NCI-H187 (cell line): ENCODE measurements around the gene NAT10.

ENCODE experiments used
- DNase-seq, 2 experiments: peaks; one replicate each; lab custom pipeline; 2025; lab: John Stamatoyannopoulos, UW

The NAT10 gene

DNA sequence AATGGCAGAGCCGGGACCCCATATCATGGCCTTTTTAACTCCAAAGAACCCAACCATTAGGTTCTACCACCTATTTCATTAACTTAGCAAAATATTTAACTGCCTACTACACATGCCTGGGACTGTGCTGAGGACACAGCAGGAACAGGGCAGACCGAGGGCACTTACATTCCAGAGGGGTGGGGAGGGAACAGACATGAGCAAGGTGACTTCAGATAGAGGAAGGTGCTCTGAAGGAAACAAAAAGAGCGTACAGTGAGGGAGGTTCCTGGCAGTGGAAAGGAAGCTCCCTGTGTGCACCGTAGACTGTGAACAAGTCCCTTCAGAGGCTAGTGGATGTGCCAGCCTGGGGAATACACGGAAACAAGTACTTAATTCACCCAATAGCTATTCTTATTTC lies 82.8 kb downstream of the NAT10 start:
- DNase-seq: no peak

DNA sequence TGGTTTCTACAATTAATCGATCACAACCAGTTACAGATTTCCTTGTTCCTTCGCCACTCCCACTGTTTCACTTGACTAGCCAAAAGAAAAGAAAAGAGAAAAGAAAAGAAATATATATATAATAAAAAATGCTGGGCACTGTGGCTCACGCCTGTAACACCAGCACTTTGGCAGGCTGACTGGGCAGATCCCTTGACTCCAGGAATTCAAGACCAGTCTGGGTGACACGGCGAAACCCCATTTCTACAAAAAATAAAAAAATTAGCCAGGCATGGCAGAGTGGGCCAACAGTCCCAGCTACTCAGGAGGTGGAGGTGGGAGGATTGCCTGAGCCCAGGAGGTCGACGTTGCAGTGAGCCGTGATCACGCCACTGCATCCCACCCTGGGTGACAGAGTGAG lies 83.8 kb downstream of the NAT10 start:
- DNase-seq: no peak

DNA sequence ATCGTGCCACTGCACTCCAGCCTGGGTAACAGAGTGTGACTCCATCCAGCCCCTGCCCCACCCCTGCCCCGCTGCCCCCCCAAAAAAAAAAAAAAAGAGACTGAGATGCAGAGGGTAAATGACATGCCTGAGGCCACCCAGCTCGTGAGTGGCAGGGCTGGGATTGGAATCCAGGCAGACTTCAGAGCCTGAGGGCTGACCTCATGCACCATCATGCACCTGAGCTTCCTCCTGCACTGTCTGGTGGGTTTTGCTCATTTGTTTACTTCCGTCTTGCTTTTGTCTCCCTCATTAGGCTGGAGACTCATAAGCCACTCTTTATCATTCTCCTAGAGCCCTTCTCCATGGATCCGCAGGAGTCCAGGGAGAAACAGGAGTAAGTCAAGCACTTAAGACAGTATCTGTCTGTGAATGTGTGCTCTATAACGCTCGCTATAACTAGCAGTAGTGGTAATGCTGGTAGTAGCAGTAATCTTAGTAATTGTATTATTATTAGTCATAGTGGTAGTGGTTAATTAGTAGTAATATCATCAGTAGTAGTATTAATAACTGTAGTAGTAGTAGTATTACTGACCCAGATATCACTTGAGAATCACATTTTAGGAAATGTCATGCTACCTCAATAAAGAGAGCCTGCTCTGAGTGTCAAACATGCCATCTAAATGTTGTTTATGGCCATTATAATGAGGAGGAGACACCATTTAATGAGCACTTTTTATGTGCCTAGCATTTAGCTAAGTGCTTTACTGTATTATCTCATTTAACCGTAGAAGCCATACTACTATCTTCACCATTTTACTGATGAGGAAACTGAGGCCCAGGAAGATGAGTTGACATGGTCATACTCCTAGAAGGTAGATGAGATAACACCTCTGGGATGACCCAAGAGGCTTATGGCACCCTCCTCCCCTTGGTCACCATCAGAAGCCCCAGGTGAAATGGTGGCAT lies 85.0 kb downstream of the NAT10 start:
- DNase-seq: no peak

DNA sequence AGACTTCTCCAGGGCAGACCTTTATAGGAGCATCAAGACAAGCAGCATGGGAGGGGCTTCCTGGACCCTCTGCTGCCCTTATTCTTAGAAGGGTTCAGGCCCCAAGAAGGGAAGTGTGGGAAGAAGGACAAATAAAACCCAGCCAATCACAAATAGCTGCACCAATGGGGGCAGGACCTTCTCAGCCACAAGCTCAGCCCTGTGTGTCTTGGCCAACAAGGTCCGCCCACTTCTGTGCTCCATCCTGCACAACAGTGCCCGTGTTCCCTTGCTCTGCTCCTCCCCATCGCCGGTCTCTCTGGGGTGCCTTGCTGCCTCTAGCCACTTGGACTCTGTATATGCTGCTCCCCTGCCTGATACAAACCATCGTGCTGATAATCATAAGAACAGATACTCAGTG lies 86.1 kb downstream of the NAT10 start:
- DNase-seq: no peak

DNA sequence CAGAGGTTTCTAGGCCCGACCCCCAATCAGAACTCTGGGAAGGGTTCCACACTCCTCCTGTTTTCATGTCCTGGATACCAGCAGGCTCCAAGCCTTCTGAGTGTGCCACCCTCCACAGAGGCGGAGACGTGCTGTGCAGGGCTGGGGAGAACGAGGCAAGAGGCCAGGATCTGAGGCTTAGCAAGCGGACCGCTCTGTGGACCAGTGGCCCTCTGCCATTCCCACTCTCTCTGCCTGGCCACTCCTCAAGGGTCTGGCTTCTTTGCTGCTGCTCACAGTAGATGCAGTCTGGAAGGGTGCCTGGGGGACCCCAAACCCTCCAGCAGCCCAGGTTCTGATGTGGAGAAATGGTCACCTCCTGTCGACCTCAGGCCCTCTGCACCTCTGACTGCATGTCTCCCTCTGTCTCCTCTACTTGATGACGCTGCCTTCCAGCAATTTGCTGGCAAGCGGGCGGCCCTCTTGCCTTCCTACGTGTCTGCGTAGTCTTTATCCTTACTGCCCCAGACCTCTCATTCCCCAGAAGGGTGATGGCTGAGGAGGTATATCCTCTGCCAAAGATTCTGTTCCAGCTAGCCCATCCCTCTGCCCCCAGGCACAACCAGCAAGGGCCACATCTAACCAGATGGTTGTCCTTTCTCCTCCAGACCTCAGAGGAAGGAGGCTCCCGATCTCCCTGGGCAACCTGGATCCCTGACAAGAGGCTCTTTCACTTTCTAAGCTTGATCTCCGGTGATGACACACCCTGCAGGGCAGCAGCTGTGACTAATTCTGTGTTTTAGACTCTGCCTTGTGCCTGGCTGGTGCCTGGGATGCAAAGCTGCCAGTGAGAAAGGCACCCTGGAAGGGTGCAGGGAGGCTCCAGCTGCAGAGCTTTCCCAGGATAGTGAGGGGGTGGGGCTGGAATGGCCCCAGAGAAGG lies 87.3 kb downstream of the NAT10 start:
- no peak for DNase-seq

DNA sequence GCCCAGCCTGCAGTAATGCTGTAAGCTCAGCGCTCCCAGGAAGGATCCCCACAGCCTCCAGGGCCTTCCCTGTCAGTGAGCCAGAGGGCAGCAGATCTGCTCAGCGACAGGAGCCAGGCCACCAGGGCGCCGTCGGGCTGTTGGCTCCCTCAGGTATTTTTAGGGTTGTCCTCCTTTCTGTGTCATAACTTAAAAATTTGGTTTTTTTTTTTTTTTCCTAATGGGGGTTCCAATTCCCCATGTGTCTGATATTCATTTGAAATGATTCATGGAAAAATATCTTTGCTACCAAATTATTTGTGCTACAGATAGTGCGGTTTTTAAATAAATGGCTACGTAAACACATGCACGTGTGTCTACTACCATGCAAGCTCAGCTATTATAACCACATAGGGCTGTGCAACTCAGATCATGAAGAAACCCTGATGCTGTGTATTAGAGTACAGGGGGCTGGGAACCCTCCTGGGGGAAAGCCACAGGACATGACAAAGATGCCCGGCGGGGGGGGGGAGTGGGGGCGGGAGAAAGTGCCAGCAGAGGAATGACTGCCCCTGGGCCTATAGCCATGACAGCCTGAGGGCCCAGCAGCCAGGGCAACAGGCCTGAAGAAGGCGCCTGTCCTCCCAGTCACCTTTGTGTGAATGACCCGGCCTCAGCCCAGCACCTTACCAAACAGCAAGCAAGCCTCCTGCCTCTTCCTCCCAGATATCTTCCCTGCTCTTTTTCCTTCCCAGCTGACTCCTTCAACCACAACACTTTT lies 89.3 kb downstream of the NAT10 start:
- no peak for DNase-seq
